D721Med (cell line): ENCODE results near the gene SLC2A6.

Source experiments
- DNase-seq: peaks from one replicate; pipeline ENCODE4 v3.0.0; 2011; ENCODE audit warnings: low spot score; ENCODE audit not compliant: insufficient read length
- FAIRE-seq: peaks from 2 replicates; lab custom pipeline; 2011; peaks lifted over from hg19 to GRCh38; lab: Jason Lieb, UNC
- TF ChIP-seq, protein P1 (sequence below): IDR thresholded peaks from 2 replicates; pipeline ENCODE4 v1.5.1; 2012; ENCODE audit warnings: mild to moderate bottlenecking, control low read depth; ENCODE audit not compliant: insufficient read depth; ENCODE audit errors: missing control alignments

SLC2A6 gene

DNA sequence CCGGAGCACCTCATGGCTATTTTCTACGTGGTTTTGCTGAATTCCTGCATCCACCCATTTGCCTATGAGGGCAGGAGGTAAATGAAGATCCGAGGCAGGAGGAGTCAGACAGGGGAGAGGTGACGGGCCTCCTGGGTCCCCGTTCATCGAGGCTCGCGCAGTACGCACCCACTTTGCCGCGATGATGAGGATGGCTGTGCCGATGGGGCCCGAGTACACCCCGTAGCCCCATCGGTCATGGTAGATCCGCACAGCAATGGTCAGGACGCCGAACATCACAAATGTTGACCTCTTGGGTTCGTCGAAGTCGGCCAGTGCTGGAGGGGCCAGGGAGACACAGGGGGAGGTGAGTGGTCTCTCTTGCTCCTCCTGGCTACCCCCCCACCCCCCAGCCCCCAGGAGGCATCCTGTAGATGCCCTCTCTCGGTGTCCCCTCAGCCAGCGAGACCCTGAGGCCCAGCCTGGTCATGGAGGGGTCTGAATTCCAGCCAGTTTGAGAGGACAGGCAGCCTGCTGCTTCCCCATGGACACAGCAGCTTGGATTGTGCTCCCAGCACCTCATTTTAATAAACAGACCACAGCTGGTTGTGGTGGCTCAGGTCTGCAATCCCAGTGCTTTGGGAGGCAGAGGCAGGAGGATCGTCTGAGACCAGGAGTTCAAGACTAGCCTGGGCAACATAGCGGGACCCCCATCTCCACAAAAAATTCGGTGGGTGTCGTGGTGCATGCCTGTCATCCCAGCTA is 40.0 kb upstream of the SLC2A6 start:
- FAIRE-seq: no peak
- TF ChIP-seq, protein P1, sequence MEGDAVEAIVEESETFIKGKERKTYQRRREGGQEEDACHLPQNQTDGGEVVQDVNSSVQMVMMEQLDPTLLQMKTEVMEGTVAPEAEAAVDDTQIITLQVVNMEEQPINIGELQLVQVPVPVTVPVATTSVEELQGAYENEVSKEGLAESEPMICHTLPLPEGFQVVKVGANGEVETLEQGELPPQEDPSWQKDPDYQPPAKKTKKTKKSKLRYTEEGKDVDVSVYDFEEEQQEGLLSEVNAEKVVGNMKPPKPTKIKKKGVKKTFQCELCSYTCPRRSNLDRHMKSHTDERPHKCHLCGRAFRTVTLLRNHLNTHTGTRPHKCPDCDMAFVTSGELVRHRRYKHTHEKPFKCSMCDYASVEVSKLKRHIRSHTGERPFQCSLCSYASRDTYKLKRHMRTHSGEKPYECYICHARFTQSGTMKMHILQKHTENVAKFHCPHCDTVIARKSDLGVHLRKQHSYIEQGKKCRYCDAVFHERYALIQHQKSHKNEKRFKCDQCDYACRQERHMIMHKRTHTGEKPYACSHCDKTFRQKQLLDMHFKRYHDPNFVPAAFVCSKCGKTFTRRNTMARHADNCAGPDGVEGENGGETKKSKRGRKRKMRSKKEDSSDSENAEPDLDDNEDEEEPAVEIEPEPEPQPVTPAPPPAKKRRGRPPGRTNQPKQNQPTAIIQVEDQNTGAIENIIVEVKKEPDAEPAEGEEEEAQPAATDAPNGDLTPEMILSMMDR: no peak

DNA sequence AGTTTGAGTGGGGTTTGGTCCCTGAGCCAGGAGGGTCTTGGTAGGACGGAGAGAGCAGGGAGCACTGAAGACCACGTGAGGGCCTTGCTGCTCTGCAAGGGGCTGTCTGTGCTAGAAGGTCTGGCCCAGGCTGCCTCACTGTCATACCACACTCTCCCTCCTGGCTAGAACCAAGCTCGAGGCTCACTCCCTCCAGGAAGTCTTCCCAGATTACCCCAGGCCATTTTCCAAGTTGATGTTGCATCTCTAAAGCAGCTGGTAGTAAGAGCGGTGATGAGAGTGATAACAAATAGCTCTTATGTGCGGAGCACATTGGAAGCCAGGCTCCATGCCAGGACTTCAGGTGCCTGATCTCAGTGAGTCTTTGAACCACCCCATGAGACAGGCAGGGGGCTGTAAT is 39.3 kb upstream of the SLC2A6 start:
- TF ChIP-seq, protein P1: no peak
- no peak for DNase-seq
- no peak for FAIRE-seq

More for the DNA sequence above, 40.0 kb upstream of the SLC2A6 start:
- no peak for DNase-seq

DNA sequence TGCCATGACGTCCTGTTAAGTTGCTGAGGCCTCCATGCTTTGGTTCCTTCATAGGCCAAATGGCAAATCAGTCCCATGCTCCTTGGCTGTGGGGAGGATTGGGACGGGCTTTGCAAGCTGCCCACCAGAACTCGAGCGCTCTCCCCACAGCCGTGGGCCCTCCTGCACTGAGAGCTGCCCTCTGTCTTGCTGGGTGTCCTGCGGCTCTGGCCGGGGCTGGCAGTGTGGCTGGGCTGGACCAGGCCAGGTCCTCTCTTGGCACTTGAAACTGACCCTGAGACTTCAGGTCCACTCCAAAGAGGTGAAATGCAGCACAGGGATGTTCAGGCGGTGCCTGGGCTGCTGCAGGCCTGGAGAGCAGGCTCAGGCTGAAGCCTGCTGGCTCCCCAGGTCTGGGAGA is 38.8 kb upstream of the SLC2A6 start:
- TF ChIP-seq, protein P1: no peak
- DNase-seq: no peak
- no peak for FAIRE-seq

DNA sequence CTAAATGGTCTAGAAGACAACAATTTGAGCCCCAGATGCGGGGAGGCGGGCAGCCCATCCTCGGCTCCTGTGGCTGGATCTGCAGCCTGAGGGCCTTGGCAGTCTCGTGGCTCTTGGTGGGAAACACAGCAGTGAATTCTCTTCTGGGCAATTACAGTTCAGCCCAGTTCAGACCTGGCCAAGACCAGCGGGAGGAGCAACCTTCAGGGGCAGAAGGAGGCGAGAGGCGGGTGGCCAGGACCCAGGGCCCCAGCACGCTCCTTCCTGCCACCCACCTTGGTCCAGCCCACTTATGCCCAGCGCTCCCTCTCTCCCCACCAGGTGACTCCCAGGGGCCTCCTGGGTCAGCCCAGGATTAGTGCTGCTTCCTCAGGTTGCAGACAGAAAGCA is 38.1 kb upstream of the SLC2A6 start:
- TF ChIP-seq, protein P1: no peak
- no peak for DNase-seq

DNA sequence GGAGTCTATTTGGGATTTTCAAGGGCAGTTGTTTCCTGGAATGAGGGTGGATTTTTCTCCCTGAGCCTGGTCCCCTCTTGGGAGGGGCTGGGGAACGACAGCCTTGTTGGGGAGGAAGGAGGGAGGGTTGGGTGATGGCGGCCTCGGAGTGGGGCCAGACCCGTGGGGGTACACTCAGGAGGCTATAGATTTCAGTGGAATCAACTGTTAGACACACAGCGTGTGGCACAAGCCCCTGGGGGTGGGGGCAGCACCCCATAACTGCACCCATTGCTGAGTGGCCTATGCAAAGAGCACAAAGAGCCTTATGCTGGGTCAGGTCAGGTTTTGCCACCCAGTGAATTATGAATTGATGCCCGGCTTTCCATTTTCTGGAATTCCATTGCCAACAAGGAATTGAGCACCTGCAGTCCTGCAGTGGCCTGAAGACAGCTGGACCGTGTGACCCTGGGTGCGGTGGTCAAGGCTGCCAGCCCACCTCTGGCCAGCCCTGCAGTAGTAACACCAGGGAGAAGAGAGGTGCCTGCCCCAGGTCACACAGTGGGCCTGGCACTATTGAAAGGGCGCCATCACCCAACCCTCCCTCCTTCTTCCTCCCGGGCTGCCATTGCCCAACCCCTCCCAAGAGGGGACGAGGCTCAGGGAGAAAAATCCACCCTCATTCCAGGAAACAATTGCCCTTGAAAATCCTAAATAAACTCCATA is 37.5 kb upstream of the SLC2A6 start:
- TF ChIP-seq, protein P1: no peak
- DNase-seq (no peak), FAIRE-seq (no peak)

More for the DNA sequence above, 38.1 kb upstream of the SLC2A6 start:
- FAIRE-seq: no peak

DNA sequence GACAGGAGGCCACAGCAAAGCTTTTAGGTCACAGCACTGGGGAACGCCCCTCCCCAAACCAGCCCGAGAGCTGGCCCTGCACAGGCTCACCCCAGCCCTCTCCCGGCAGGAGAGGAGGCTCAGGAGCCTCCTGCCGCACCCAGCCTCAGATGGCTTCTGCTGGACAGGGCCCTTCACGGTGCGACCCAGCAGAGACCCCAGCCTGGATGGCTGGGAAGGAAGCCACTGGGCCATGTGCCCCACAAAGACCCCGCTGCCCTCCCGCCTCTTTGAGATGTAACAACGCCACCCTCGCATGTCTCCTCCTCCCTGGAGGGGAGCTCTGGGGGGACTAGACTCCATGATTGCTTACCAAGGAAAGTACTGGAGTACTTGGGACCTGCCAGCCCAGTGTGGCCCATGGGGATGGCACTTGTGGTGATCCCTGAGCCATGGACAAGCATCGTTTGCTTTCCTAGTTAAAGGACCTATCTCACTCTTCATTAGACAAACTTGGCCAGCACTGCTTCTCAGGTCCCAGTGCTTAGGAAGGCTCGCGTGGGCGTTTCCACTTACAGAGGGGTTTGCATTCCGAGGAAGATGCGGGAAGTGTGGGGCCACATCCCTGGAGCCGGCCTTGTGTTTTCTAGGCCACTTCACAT is 36.8 kb upstream of the SLC2A6 start:
- DNase-seq (no peak), FAIRE-seq (no peak)
- TF ChIP-seq, protein P1: no peak
